ENCODE results near the gene FGF1.

The FGF1 gene

DNA sequence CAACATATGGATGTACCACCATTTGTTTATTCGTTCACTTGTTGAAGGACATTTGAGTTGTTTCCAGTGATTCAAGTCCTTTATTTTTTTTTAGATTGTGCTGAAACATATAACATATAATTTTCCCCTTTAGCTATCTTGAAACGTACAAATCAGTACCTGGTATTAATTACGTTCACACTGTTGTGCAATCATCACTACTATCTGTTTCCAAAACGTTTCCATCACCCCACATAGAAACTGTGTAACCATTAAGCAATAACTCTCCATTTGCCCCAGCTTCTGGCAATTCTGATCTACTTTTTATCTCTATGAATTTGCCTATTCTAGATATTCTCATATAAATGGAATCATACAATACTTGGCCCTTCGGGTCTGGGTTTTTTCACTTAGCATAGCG lies 116.0 kb downstream of the FGF1 start (continued):
- TF ChIP-seq, protein P1, sequence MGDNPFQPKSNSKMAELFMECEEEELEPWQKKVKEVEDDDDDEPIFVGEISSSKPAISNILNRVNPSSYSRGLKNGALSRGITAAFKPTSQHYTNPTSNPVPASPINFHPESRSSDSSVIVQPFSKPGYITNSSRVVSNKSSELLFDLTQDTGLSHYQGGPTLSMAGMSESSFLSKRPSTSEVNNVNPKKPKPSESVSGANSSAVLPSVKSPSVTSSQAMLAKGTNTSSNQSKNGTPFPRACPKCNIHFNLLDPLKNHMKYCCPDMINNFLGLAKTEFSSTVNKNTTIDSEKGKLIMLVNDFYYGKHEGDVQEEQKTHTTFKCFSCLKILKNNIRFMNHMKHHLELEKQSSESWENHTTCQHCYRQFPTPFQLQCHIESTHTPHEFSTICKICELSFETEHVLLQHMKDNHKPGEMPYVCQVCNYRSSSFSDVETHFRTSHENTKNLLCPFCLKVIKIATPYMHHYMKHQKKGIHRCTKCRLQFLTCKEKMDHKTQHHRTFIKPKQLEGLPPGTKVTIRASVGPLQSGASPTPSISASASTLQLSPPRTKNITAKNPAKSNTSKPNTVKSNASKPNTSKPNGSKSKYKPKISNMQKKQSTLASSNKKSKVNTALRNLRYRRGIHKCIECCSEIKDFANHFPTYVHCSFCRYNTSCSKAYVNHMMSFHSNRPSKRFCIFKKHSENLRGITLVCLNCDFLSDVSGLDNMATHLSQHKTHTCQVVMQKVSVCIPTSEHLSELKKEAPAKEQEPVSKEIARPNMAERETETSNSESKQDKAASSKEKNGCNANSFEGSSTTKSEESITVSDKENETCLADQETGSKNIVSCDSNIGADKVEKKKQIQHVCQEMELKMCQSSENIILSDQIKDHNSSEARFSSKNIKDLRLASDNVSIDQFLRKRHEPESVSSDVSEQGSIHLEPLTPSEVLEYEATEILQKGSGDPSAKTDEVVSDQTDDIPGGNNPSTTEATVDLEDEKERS (tag by site-specific recombination; IDR thresholded peaks at IDR 0.05), result no peak

DNA sequence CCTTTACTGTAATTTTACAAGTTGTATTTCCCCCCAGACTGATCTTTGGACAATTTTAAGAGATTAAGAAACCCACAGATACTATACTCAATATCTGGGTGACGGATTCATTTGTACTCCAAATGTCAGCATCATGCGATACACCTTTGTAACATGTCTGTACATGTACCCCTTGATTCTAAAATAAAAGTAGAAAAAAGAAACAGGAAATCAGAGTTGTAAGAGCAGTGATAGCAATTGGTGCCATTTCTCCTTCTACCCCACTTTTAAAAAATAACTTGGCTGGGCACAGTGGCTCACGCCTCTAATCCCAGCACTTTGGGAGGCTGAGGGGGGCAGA lies 116.9 kb downstream of the FGF1 start:
- no peak overlapping the region for H3K4me3 ChIP-seq (ENCODE audit: low read depth, low read length)
- no peaks in the 10 kb centered on the region for H3K36me3 ChIP-seq (ENCODE audit: control insufficient read depth in 2 of 2, insufficient read depth in 1 of 2, low read length in 2 of 2)
- CTCF ChIA-PET, result interaction anchor here (0.7 kb wide), 2 partner anchors 18 to 156 kb away, joined by 3 to 4 read pairs; no protein-coding TSS in a partner anchor
- POLR2A ChIA-PET, result no interaction called here
- H3K9me3 ChIP-seq (ENCODE audit: control insufficient read depth, insufficient read depth, low read depth, low read length), result no peaks in the 10 kb centered on the region
- TF ChIP-seq ZNF121 (tag by site-specific recombination; IDR thresholded peaks at IDR 0.05) (no peak), ZBTB21 (tag by site-specific recombination; IDR thresholded peaks at IDR 0.05) (no peak), ZNF707 (tag by site-specific recombination; IDR thresholded peaks at IDR 0.05) (no peak), ZNF221 (tag by site-specific recombination; IDR thresholded peaks at IDR 0.05; ENCODE audit: borderline replicate concordance) (no peak), ZNF394 (tag by site-specific recombination; IDR thresholded peaks at IDR 0.05; ENCODE audit: borderline replicate concordance) (no peak), ZNF548 (tag by site-specific recombination; IDR thresholded peaks at IDR 0.05) (no peak), YY2 (tag by site-specific recombination; IDR thresholded peaks at IDR 0.05) (no peak), ZNF664 (tag by site-specific recombination; IDR thresholded peaks at IDR 0.05) (no peak), ZFHX2 (tag by site-specific recombination; conservative IDR thresholded peaks at IDR 0.05) (no peak)
- TF ChIP-seq, protein P2, sequence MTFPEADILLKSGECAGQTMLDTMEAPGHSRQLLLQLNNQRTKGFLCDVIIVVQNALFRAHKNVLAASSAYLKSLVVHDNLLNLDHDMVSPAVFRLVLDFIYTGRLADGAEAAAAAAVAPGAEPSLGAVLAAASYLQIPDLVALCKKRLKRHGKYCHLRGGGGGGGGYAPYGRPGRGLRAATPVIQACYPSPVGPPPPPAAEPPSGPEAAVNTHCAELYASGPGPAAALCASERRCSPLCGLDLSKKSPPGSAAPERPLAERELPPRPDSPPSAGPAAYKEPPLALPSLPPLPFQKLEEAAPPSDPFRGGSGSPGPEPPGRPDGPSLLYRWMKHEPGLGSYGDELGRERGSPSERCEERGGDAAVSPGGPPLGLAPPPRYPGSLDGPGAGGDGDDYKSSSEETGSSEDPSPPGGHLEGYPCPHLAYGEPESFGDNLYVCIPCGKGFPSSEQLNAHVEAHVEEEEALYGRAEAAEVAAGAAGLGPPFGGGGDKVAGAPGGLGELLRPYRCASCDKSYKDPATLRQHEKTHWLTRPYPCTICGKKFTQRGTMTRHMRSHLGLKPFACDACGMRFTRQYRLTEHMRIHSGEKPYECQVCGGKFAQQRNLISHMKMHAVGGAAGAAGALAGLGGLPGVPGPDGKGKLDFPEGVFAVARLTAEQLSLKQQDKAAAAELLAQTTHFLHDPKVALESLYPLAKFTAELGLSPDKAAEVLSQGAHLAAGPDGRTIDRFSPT (tag by site-specific recombination; IDR thresholded peaks at IDR 0.05), result no peak
- TF ChIP-seq, protein P3, sequence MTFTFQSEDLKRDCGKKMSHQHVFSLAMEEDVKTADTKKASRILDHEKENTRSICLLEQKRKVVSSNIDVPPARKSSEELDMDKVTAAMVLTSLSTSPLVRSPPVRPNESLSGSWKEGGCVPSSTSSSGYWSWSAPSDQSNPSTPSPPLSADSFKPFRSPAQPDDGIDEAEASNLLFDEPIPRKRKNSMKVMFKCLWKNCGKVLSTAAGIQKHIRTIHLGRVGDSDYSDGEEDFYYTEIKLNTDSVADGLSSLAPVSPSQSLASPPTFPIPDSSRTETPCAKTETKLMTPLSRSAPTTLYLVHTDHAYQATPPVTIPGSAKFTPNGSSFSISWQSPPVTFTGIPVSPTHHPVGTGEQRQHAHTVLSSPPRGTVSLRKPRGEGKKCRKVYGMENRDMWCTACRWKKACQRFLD (tag by site-specific recombination; IDR thresholded peaks at IDR 0.05), result no peak
- TF ChIP-seq, protein P4, sequence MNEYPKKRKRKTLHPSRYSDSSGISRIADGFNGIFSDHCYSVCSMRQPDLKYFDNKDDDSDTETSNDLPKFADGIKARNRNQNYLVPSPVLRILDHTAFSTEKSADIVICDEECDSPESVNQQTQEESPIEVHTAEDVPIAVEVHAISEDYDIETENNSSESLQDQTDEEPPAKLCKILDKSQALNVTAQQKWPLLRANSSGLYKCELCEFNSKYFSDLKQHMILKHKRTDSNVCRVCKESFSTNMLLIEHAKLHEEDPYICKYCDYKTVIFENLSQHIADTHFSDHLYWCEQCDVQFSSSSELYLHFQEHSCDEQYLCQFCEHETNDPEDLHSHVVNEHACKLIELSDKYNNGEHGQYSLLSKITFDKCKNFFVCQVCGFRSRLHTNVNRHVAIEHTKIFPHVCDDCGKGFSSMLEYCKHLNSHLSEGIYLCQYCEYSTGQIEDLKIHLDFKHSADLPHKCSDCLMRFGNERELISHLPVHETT (tag by site-specific recombination; IDR thresholded peaks at IDR 0.05), result no peak
- TF ChIP-seq, protein P5, sequence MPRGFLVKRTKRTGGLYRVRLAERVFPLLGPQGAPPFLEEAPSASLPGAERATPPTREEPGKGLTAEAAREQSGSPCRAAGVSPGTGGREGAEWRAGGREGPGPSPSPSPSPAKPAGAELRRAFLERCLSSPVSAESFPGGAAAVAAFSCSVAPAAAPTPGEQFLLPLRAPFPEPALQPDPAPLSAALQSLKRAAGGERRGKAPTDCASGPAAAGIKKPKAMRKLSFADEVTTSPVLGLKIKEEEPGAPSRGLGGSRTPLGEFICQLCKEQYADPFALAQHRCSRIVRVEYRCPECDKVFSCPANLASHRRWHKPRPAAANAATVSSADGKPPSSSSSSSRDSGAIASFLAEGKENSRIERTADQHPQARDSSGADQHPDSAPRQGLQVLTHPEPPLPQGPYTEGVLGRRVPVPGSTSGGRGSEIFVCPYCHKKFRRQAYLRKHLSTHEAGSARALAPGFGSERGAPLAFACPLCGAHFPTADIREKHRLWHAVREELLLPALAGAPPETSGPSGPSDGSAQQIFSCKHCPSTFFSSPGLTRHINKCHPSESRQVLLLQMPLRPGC (tag by site-specific recombination; IDR thresholded peaks at IDR 0.05), result no peak
- H3K4me1 ChIP-seq (ENCODE audit: control insufficient read depth, insufficient read depth, low read length), result peaks cover 13% of the 10 kb centered on the region
- H3K27ac ChIP-seq (ENCODE audit: extremely low read depth, low read depth, low read length), result no peak overlapping the region
